GM18870 (cell line): Measurements from ENCODE around the gene COG4.

ENCODE experiments used
- ATAC-seq: cut with Tn5 transposase; IDR thresholded peaks from one replicate; pipeline ENCODE4 v1.9.1; 2021; ENCODE audit warnings: moderate library complexity; ENCODE audit not compliant: unreplicated experiment

The COG4 gene

DNA sequence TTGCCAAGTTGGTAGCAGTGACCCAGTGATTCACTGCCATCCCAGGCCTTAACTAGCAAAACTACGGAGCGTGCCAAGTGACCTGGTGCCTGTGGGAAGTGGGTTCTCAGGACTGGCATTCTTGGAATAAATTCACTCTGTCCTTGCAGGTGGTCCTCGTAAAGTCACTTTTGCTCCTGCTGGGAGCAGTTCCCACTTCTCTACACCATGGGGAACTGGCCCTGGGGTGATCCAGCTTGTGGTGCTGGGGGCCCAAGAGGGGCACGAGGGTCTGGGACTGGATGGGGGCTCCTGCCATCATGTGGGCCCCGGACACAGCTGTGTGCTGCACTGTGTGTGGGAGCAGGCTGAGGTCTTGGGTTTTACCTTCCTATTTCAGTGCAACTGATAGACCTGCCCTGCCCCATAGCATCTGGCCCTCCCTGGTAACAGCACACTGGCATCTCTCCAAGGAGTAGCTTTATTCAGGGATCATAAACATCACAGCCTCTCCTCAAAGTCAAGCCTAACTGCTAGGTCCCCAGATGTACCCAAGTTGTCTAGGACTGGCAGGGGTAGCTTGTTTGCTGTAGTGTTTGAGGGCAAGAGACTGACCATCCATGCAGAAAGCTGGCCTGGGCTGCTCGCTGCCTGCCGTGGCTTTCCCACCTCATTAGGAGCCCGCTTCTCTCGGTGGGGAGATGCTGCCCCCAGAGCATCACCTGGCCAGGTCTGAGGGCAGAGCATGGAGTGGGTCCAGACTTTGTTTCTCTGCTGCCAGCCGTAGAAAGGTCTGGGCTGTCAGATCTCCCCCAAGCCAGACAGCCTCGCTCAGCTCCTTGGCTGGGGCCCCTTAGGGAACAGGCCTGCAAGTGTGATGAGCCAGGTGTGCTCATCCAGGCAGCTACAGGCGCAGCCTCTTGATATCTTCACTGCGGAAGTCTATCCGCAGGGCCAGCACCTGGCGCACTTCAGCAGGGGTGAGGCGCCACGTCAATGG, 42.9 kb downstream of the COG4 start:
- no peak for ATAC-seq

DNA sequence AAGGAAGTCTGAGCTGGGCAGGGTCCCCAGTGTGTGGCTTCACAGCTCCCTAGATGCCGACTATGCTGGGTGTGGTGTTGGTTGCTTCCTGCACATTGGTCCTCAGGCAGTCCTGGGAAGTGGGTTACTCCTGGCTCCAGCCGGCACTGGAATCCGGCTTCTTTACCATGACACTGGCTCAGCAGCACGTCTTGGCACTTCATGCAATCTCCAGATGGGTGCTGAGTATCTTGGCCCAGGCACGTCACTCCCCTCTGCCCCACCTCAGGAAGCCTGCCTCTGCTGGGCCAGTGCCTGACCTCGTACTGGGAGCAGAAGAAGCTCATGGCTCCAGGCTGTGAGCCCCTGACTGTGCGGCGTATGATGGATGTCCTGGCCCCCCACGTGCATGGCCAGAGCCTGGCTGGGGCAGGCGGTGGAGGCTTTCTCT, 44.4 kb downstream of the COG4 start:
- no peak for ATAC-seq

DNA sequence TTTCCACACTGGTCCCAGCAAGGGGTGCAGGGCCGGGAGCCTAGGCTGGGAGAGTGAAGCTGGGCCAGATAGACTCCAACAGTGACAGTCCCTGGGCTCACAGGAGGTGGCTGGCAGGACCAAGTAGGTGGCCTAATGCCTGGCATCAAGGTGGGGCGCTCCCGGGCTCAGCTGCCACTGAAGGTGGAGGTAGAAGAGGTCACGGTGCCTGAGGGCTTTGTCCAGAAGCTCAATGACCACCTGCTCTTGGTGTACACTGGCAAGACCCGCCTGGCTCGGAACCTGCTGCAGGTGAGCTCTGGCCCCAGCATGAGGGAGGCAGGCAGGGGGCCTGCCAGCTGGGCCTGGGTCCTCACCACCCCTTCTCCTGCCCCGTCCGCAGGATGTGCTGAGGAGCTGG, 45.2 kb downstream of the COG4 start:
- ATAC-seq: no peak

DNA sequence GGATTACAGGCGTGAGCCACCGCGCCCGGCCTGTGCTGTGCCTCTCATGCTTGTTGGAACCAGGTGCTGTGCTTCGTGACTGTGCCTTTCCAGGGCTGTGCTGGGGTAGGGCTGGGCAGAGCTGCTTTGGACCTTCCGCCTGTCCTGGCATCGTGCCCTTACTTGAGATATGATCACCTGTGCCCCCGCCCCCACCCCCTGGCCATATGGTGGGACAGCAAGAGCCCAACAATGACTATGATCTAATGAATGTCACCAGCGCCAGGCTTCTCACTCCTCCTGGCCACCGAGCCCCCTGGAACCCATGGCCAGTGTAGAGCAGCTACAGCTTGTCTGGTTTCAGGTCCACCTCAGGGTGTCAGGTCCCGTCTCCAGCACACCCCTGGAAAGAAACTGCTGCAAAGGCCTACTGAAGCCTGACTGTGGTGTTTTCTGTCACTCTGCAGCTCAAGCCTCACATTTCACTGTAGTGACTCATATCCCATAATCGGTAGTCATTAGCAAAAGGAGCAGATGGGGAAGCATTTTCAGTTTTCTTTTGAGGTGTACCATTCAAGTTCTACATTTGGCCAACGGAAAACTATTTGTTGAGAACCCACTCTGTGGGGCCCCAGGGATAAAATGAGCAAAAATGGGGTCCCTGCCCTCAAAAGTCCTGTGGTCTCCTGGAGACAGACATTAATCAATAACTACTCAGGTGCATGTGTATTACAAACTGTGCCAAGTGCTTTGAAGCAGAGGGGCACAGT, 46.9 kb downstream of the COG4 start:
- peak; percentile 83 for ATAC-seq

DNA sequence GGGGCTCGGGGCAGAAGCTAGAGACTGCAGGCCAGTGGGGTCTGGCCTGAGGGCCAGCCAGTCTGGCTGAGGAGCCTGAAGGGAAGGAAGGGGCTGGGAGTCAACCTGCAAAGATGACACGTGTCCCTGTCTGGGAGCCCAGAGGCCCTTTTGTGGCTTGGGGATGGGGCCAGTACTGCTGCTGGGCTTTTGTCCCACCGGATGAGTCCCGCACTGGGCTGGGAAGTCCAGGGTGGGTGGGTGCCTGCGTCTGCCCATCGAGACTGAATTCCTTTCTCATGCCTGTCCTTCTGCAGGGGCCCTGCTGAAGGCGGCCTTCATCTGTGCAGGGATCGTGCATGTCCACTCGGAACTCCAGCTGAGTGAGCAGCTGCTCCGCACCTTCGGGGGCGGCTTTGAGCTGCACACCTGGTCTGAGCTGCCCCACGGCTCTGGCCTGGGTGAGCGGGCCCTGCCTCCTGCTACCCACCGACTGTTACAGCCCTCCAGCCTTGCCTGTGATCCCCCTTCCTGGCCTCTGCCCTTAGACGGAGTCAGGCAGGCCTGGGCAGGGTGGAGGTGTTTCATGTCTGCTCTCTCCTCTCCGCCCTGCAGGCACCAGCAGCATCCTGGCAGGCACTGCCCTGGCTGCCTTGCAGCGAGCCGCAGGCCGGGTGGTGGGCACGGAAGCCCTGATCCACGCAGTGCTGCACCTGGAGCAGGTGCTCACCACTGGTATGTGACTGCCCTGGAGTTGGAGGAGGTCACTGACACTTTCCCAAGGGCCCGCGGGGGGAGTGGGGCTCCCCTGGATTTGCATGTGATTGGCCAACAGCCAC, 48.1 kb downstream of the COG4 start:
- ATAC-seq: no peak

DNA sequence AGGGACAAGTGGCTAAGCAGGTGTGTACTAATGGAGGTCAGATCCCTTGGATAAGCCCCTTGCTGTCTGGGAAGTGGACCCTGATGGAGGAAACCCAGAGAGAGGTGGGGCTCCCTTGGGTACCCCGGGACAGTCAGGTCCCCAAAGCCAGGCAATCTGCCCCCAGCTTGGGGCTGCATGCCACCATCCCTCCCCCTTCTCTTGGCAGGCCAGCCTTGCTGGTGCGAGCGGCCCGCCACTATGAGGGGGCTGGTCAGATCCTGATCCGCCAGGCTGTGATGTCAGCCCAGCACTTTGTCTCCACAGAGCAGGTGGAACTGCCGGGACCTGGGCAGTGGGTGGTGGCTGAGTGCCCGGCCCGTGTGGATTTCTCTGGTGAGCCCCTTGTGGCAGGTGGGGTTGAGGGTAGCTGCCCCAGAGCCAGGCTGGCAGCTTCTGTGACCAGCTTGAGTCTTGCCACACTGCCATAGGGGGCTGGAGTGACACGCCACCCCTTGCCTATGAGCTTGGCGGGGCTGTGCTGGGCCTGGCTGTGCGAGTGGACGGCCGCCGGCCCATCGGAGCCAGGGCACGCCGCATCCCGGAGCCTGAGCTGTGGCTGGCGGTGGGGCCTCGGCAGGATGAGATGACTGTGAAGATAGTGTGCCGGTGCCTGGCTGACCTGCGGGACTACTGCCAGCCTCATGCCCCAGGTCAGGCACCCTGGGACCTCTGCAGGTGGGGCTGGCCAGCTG, 48.9 kb downstream of the COG4 start:
- ATAC-seq: no peak

DNA sequence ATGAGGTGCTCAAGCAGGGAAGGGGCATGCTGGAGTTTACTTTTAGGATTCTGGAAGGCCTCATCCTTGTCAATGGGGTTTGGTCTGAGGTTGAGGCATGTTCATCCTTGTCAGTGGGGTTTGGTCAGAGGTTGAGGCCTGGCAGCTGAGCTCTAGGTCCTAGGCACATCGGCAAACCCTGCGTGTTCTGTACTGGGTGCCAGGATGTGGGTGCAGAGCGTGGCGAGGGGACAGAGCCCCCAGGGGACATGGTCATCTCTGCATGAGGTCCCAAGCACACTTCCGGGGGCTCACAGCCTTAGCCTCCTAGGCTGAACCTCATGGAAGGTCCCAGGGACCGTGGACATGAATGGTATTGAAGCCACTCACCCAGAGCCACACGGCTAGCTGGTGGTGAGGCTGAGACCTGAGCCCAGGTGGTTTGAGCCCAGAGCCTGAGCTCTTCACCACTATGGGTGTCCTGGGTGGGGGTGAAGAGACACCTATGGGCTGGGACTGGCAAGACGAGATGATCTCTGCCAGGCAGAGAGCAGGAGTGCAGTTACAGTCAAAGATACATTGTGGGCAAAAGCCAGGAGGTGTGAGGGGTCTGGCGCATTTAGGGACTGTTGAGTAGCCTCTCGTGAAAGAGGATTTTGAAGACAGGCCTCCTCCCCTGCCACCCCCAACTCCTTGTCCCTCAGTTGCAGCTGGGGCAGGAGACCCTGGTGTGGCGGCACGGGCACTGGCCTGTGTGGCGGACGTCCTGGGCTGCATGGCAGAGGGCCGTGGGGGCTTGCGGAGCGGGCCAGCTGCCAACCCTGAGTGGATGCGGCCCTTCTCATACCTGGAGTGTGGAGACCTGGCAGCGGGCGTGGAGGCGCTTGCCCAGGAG, 49.7 kb downstream of the COG4 start:
- ATAC-seq: no peak

DNA sequence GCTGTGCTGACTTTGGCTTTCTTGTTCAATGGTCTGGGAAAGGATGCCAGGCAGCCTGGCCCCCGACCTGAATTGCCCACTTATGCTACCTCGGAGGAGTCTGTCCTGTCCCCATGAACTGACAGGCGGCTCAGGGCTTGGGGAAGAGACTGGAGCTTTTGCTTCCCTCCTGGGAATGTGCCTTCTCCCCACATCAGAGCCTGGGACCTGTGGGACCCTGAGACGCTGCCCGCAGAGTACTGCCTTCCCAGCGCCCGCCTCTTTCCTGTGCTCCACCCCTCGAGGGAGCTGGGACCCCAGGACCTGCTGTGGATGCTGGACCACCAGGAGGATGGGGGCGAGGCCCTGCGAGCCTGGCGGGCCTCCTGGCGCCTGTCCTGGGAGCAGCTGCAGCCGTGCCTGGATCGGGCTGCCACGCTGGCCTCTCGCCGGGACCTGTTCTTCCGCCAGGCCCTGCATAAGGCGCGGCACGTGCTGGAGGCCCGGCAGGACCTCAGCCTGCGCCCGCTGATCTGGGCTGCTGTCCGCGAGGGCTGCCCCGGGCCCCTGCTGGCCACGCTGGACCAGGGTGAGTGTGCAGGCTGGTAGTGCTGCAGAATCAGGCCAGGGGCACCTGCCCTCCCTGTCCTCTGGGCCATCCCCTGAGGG, 50.4 kb downstream of the COG4 start:
- no peak for ATAC-seq

DNA sequence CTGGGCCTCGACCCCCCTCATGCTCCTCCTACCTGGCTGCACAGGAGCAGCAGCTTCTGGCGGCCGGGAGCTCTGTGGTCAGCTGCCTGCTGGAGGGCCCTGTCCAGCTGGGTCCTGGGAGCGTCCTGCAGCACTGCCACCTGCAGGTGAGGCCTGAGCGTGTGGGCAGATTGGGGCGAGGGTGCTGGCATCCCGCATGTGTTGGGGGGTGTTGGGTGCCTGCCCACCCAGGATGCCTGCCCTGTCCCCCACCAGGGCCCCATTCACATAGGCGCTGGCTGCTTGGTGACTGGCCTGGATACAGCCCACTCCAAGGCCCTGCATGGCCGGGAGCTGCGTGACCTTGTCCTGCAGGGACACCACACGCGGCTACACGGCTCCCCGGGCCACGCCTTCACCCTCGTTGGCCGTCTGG, 52.4 kb downstream of the COG4 start:
- no peak for ATAC-seq

DNA sequence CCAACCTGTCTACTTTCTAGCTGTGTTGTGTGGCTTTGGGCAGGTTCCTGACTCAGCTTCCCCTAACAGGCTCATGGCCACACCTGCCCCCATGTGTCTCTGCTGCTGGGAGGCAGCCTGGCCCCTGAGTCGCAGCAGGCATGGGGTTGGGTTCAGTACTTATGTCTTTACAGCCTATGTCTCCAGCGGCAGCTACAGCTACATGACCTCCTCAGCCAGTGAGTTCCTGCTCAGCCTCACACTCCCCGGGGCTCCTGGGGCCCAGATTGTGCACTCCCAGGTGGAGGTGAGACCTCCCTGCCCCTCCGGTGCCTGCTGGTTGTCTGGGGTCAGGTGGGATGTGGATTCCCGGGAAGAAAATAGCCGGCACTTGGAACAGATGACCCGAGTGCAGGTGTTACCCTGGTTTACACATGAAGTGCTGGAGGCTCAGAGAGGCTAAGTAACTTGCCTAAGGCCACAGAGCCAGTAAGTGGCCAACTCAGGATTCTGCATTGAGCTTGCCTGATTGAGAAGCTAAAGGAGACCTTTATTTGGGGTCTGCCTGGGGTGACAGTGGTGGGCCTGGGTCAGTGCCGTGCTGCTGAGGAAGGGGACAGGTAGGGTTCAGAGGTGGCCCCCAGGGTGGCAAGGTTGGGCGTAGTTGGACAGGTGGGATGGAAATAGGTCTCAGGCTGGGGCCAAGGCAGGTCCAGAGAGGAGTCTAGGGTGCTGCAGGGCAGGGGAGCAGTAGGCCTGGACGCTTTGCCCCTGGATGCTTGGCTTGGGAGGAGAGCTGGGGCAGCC, 53.0 kb downstream of the COG4 start:
- ATAC-seq: no peak

DNA sequence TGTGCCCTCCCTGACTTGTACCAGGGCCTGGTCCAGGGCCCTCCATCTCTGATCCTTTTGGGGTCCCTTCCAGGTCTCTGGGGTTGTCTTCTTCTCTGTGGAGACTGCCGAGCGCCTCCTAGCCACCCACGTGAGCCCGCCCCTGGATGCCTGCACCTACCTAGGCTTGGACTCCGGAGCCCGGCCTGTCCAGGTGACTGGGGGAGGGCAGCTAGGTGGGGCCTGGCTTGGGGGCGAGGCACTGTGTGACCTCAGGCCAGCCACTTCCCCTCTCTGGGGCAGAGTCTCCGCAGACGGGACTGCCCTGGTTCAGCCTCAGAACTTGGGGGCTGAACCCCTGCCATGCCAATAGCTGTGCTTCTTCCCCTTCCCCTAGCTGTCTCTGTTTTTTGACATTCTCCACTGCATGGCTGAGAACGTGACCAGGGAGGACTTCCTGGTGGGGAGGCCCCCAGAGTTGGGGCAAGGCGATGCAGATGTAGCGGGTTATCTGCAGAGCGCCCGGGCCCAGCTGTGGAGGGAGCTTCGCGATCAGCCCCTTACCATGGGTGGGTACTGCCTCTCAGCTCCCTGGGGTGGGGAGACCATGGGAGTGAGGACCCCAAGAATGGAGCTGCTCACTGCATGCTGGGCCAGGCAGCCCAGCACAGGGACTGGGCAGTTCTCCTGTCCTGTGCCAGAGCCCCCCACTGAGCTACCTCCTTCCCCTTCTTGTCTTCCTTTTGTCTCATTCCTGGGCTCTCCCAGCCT, 54.4 kb downstream of the COG4 start:
- no peak for ATAC-seq

DNA sequence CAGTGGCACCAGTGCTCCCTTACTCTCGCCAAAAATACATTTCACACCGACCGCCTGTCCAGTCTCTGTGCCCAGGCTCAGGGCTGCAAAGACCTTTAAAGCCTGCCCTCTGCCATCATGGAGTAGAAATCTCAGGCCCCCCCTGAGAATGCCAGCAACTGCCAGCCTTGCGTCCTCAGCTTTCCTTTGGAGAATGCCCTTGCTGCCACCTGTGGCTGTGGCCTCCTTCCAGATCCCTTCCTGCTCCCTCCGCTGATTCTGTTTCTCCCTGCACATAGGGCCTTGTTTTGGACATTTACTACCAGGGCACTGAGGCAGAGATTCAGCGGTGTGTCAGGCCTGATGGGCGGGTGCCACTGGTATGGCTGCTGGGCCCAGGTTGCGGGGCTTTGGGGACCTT, 55.7 kb downstream of the COG4 start:
- ATAC-seq: no peak

DNA sequence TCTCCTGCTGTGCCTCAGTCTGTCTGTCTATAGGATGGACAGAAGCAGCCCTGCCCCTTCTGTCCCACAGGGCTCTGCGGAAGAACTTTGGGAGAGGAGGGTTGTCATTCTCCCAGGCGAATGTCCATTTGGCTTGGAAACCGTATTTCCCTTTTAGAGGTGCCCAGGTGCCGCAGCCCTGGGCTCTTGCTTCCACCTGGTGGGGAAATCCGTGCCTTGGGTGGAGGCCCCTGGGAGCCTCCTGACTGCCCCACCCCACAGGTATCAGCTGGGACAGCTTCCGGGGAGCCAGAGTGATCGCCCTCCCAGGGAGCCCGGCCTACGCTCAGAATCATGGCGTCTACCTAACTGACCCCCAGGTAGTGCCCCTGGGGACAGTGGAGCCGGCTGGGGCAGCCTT, 56.2 kb downstream of the COG4 start:
- ATAC-seq: no peak

DNA sequence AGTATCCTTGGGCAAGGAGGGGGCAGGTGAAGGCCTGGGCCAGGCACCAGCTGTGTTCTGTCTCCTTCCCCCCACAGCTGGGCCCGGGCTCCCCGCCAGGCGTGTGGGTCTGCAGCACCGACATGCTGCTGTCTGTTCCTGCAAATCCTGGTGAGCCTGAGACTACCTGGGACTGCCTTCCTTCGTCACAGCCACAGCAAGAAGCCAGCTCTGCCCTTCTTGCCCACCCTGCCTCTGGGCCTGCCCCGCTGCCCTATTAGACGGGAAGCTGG, 56.6 kb downstream of the COG4 start:
- ATAC-seq: no peak

DNA sequence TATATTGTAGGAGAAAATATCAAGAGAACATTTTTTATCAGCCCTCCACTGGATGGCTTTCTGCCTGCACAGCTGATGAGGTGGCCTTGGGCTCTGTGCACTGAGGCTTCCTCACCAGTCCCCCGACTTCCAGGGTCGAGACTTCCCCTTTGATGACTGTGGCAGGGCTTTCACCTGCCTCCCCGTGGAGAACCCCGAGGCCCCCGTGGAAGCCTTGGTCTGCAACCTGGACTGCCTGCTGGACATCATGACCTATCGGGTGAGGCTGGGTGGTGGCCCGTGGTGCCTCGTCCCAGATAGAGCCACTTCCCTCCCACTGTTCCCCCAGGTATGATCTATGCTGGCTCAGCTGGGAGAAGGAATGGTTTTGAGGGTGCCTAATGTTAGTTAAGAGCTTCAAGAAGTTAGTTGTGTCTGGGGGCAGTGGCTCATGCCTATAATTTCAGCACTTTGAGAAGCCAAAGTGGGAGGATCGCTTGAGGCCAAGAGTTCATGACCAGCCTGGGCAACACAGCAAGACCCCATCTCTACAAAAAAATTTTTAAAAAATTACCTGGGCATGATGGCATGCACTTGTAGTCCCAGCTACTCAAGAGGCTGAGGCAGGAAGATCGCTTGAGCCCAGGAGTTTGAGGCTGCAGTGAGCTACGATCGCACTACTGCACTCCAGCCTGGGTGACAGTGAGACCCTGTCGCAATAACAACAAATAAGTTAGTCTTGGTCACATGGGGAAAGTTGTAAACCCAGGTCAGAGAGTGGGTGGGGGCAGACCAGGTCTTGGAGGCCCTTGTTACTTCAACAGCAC, 57.2 kb downstream of the COG4 start:
- no peak for ATAC-seq

DNA sequence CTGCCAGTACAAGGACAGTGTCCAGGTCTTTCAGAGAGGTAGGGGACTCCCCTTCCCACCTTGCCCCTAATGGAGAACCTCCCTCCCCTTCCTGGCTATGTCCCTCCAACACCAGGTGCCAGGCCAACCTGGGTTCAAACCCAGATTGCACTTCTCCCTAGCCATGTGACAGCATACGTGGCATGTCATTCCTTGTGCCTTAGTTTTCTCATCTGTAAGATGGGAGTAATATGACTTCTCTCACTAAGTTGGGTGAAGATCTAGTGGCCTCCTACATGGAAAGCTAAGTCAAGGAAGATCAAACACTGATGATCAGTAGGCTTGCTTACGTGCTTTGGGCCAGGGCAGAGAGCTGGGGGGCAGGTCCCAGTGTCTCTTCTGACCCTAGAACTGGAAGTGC, 60.1 kb downstream of the COG4 start:
- ATAC-seq: no peak

DNA sequence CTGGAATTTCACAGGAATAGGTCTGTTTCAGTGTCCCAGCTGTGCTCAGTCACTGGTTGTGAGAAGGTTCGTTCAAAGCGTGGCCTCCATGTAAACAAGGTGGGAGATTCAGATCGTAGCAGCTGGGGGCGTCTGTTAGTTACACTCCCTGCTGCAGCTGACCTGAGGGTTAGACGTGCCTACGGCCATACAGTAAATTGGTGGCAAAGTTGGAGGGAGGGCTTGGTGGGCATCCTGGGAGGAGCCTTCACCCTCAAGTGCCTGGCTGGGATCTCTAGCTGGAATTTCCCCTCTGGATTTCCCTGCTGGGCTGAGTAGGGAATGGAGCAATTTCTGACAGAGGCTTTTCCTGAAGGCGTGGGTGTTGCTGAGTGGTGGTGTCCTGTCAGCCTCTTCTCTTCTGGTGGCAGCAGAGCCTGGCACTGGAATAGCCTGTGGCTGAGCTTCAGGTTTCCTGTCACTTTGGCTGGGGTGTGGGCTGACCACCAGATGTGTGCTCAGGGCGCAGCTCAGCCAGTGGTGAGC, 62.6 kb downstream of the COG4 start:
- ATAC-seq: no peak
